Measurements from ENCODE around the gene CSNK1D. TPM values are rescaled to one million over a fixed set of nuclear protein-coding genes. Genes with fewer than 3 reads are reported as not detected.

The CSNK1D gene
- total and polyA plus RNA-seq, 2 experiments from 2014 or later: 55.3 to 66.4 TPM

DNA sequence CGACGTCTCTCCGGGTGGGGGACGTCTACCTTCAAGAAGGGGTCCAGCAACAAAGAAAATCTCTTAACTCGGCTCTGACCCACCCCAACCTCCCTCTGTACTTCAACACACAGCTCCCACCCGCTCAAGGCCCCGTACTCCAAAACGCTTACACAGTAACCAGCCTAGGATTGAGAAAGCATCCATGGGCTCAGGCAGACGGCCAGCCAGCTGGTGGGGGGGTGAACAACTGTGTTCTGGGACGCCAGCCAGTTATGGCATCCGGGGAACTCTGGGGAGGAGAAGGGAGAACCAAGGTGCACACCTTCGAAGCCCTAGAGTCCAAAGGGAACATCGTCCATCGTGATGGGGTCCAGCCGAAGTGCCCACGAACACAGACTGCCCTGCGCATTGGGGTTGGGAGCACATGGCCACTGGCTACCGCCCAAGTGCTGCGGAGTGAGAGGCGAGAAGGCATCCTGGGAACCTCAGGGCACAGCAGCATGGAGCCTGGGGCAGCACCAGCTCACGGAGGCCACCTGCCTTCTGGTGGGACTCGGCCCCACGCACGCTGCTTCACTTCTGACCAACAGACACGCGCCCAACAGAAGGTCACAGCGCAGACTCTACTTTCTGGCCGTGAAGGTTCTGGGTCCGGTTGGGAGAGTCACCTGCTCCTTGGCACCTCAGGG lies 30.4 kb downstream of the CSNK1D start:
- H4K20me1 ChIP-seq (replicated peaks; ENCODE audit: insufficient read depth): peaks cover 29% of the 10 kb centered on the region
- no peak for DNase-seq (ENCODE audit: low spot score)
- Mint-ChIP-seq H3K4me3 (no peak overlapping the region), H3K9me3 (no peaks in the 10 kb centered on the region; the same call in 2 of the 3 replicates), H3K27ac (no peak overlapping the region), H3K27me3 (ENCODE audit: insufficient read depth, low read depth, poor library complexity) (peaks cover 17% of the 10 kb centered on the region), H3K4me1 (peaks cover 7% of the 10 kb centered on the region), H3K36me3 (ENCODE audit: low read depth) (peaks cover 56% of the 10 kb centered on the region)
- H2AFZ ChIP-seq: no peak overlapping the region
- TF ChIP-seq ETS1 (IDR thresholded peaks at IDR 0.05) (no peak), ZNF331 (CRISPR knock-in tag; IDR thresholded peaks at IDR 0.05; ENCODE audit: low read depth) (no peak), NANOG (IDR thresholded peaks at IDR 0.05; ENCODE audit: borderline replicate concordance) (no peak), POLR2AphosphoS5 (IDR thresholded peaks at IDR 0.05; ENCODE audit: low read depth) (no peak), JUNB (IDR thresholded peaks at IDR 0.05; ENCODE audit: unreplicated experiment) (no peak), CREB1 (CRISPR knock-in tag; IDR thresholded peaks at IDR 0.05; ENCODE audit: low read depth) (no peak), ZNF114 (CRISPR knock-in tag; IDR thresholded peaks at IDR 0.05) (no peak), ZNF462 (CRISPR knock-in tag; IDR thresholded peaks at IDR 0.05) (no peak), EZH2 (IDR thresholded peaks at IDR 0.05; ENCODE audit: low read depth, unreplicated experiment) (no peak), EZH2phosphoT487 (IDR thresholded peaks at IDR 0.05; ENCODE audit: unreplicated experiment) (no peak), STAT1 (IDR thresholded peaks at IDR 0.05; ENCODE audit: unreplicated experiment) (no peak)
- TF ChIP-seq, protein P1, sequence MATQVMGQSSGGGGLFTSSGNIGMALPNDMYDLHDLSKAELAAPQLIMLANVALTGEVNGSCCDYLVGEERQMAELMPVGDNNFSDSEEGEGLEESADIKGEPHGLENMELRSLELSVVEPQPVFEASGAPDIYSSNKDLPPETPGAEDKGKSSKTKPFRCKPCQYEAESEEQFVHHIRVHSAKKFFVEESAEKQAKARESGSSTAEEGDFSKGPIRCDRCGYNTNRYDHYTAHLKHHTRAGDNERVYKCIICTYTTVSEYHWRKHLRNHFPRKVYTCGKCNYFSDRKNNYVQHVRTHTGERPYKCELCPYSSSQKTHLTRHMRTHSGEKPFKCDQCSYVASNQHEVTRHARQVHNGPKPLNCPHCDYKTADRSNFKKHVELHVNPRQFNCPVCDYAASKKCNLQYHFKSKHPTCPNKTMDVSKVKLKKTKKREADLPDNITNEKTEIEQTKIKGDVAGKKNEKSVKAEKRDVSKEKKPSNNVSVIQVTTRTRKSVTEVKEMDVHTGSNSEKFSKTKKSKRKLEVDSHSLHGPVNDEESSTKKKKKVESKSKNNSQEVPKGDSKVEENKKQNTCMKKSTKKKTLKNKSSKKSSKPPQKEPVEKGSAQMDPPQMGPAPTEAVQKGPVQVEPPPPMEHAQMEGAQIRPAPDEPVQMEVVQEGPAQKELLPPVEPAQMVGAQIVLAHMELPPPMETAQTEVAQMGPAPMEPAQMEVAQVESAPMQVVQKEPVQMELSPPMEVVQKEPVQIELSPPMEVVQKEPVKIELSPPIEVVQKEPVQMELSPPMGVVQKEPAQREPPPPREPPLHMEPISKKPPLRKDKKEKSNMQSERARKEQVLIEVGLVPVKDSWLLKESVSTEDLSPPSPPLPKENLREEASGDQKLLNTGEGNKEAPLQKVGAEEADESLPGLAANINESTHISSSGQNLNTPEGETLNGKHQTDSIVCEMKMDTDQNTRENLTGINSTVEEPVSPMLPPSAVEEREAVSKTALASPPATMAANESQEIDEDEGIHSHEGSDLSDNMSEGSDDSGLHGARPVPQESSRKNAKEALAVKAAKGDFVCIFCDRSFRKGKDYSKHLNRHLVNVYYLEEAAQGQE (IDR thresholded peaks at IDR 0.05; ENCODE audit: unreplicated experiment): no peak
- TF ChIP-seq, protein P2, sequence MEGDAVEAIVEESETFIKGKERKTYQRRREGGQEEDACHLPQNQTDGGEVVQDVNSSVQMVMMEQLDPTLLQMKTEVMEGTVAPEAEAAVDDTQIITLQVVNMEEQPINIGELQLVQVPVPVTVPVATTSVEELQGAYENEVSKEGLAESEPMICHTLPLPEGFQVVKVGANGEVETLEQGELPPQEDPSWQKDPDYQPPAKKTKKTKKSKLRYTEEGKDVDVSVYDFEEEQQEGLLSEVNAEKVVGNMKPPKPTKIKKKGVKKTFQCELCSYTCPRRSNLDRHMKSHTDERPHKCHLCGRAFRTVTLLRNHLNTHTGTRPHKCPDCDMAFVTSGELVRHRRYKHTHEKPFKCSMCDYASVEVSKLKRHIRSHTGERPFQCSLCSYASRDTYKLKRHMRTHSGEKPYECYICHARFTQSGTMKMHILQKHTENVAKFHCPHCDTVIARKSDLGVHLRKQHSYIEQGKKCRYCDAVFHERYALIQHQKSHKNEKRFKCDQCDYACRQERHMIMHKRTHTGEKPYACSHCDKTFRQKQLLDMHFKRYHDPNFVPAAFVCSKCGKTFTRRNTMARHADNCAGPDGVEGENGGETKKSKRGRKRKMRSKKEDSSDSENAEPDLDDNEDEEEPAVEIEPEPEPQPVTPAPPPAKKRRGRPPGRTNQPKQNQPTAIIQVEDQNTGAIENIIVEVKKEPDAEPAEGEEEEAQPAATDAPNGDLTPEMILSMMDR (conservative IDR thresholded peaks at IDR 0.05; ENCODE audit: low read depth in 2 of 2): no peak
- no peak overlapping the region for H3K4me2 ChIP-seq
- peaks cover 22% of the 10 kb centered on the region for H3K79me2 ChIP-seq (replicated peaks; ENCODE audit: insufficient read depth)
- ATAC-seq: no peak
- 0 out of 2 replicates have a peak, but pooled peaks cover 7% of the 10 kb centered on the region for H3F3A ChIP-seq (replicated peaks; ENCODE audit: low read depth)
- no peaks in the 10 kb centered on the region for H3K27me3 ChIP-seq (ENCODE audit: insufficient read depth)
- no peak overlapping the region for H3K4me3 ChIP-seq
- H3K36me3 ChIP-seq (ENCODE audit: insufficient read depth): peaks cover 17% of the 10 kb centered on the region
- H3K9me2 ChIP-seq (ENCODE audit: insufficient read depth): no peaks in the 10 kb centered on the region
- no peaks in the 10 kb centered on the region; the same call in 1 of the 2 replicates for H3K4me1 ChIP-seq (ENCODE audit: insufficient read depth)
- no peak overlapping the region for H3K27ac ChIP-seq (ENCODE audit: low read depth)
